Osteoblast (primary cell): Measurements from ENCODE around the gene SERF1A. TPM values are rescaled to one million over a fixed set of nuclear protein-coding genes. Genes with fewer than 3 reads are reported as not detected.
"Not testable (repeated sequence)": the region's sequence is repeated elsewhere in the genome, so short reads cannot be mapped to it uniquely, and the experiment has no call there.

Source experiments
- DNase-seq: peaks from one replicate; pipeline ENCODE4 v3.0.0; 2011; ENCODE audit warnings: low spot score, mixed read lengths; ENCODE audit not compliant: insufficient read length; ENCODE audit errors: missing footprints
- H2AFZ ChIP-seq: 2 replicates; pipeline ENCODE4 v1.6.0; 2011; ENCODE audit warnings: mild to moderate bottlenecking, low read length
- H3K27ac ChIP-seq: 2 replicates; pipeline ENCODE4 v1.5.1; 2011; ENCODE audit warnings: mild to moderate bottlenecking, low read depth, low read length, moderate library complexity
- H3K27me3 ChIP-seq: 2 replicates; pipeline ENCODE4 v1.6.0; 2012; ENCODE audit warnings: mild to moderate bottlenecking, control low read depth, inconsistent platforms, low read length, moderate library complexity; ENCODE audit not compliant: insufficient read depth
- H3K36me3 ChIP-seq: 2 replicates; pipeline ENCODE4 v1.5.1; 2011; ENCODE audit warnings: mild to moderate bottlenecking, low read length, control low read depth, moderate library complexity; ENCODE audit not compliant: insufficient read depth
- H3K4me1 ChIP-seq: 2 replicates; pipeline ENCODE4 v1.5.1; 2011; ENCODE audit warnings: mild to moderate bottlenecking, low read length, control low read depth, moderate library complexity; ENCODE audit not compliant: insufficient read depth
- H3K4me2 ChIP-seq: 2 replicates; pipeline ENCODE4 v1.6.0; 2011; ENCODE audit warnings: mild to moderate bottlenecking, low read length; ENCODE audit not compliant: insufficient read depth
- H3K4me3 ChIP-seq: fragments of 200-600 bp; sonication (generic); 3 replicates; pipeline ENCODE4 v1.5.1; 2012; ENCODE audit warnings: mild to moderate bottlenecking, low read length, inconsistent platforms; ENCODE audit not compliant: insufficient read depth
- H3K79me2 ChIP-seq: 2 replicates; pipeline ENCODE4 v1.6.0; 2012; ENCODE audit warnings: mild to moderate bottlenecking, low read length, control low read depth, inconsistent platforms; ENCODE audit not compliant: insufficient read depth
- H3K9me3 ChIP-seq: 2 replicates; pipeline ENCODE4 v1.5.1; 2011; ENCODE audit warnings: low read depth, low read length, control low read depth
- H4K20me1 ChIP-seq: 2 replicates; pipeline ENCODE4 v1.6.0; 2012; ENCODE audit warnings: mild to moderate bottlenecking, low read length, control low read depth; ENCODE audit not compliant: insufficient read depth
- total RNA-seq: library from RNA; depleted of rRNA; stranded (reverse); fragments of >200 nt; gene quantifications from 2 replicates; pipeline ENCODE4 v1.2.3, GENCODE V29; 2012

SERF1A gene
- 8.3 and 14.1 TPM in 2 replicates for total RNA-seq

DNA sequence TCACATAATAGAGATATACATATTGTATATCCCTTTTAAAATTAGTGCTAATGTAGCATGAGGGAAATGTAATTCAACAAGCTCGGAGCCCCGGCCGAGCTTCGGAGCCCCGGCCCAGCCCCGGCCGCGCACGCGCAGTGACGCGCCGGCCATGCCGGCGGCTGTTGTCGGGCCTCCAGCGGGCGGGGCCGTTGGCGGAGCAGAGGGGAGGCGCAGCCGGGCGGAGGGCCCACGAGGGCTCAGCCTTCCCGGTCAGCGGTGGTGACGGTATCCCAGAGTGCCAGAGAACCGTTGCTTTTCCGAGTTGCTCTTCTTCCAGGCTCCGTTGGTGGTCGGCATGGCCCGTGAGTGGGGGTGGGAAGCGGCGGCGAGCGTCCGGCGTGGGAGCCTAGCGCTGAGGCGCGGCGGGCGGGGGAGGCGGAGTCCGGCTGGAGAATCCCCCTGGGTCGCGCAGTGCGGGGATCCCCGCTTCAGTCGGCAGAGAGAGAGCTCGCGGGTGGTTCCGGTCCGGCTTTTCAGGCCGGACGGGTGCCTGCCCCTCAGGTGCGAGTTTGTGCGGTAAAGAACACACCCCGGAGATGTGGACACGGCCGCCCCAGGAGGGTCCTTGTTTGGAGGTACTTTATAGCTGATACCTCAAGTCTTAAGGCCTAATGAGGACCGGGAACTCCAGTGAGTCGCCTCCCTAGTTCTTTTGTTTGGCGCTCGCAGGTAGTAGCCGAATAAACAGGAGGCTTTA lies at the start of gene SERF1A:
Gene SERF1A (plus strand): TSS at position 137 of the 739 bp plus-strand sequence. CDS start 201 bp downstream, at position 338.
- not testable (repeated sequence) for H3K4me2 ChIP-seq, H3K79me2 ChIP-seq, H4K20me1 ChIP-seq, H3K27ac ChIP-seq, H3K4me3 ChIP-seq, H3K27me3 ChIP-seq, H3K4me1 ChIP-seq, H2AFZ ChIP-seq, H3K9me3 ChIP-seq, DNase-seq, H3K36me3 ChIP-seq

DNA sequence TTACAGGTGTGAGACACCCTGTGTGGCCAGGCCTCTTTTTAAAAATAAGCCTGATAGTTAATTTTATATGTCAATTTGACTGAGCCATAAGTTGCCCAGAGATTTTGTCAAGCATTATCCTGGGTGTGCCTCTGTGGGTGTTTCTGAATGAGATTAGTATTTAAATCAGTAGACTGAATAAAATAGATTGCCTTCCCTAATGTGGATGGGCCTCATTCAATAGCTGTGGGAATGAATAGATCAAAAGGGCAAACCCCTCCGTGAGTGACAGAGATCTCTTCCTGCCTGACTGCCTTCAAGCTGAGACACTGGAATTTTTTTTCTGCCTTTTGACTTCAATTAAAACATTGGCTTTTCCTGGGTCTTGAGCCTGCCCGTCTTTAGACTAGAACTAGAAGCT lies 33.7 kb upstream of the SERF1A start:
- not testable (repeated sequence) for H3K79me2 ChIP-seq, H3K4me3 ChIP-seq, H3K27ac ChIP-seq, H4K20me1 ChIP-seq, H3K36me3 ChIP-seq, DNase-seq, H3K27me3 ChIP-seq, H3K9me3 ChIP-seq, H3K4me1 ChIP-seq, H3K4me2 ChIP-seq, H2AFZ ChIP-seq

DNA sequence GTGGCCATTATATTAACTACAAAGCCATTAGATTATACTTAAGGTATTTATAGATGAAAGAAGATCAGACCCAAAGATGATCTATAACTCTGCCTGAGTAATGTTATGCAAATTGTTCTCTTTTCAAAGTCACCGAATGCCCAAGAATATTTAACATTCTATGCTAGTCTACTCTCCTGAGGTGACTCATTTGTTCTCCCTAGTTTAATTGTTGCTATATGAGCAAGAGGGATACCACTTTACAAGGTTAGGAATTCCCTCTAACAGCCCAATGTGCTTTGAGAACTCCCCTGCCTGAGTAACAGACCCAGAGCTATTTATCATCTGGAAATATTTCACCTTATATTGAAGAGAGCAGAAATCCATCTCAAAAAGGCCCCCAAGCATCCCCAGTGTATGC lies 29.8 kb upstream of the SERF1A start:
- DNase-seq, H3K27me3 ChIP-seq, H3K4me3 ChIP-seq, H3K36me3 ChIP-seq, H3K79me2 ChIP-seq, H3K4me1 ChIP-seq, H3K4me2 ChIP-seq, H3K27ac ChIP-seq, H4K20me1 ChIP-seq, H3K9me3 ChIP-seq, H2AFZ ChIP-seq: not testable (repeated sequence)

DNA sequence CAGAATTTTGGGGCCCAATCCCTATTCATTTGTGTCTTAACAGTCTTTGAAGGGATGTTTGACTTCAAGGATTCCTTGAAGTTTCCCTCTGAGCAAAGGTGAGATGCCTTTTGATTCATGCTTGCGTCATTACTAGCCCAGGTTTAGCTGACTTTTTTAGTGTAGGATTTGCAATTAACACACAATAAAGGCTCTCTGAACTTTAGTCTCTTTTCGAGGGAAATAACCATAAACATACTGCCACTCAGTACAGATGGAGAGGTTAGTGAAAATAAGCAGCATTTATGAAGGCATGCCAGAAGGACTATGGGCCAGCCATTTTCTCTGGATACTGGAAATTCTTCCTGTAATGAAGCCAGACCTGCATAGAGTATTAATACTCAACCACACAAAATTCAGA lies 4.4 kb upstream of the SERF1A start:
- not testable (repeated sequence) for DNase-seq, H3K27me3 ChIP-seq, H3K4me3 ChIP-seq, H3K36me3 ChIP-seq, H3K9me3 ChIP-seq, H3K27ac ChIP-seq, H4K20me1 ChIP-seq, H3K4me1 ChIP-seq, H3K79me2 ChIP-seq, H2AFZ ChIP-seq, H3K4me2 ChIP-seq

DNA sequence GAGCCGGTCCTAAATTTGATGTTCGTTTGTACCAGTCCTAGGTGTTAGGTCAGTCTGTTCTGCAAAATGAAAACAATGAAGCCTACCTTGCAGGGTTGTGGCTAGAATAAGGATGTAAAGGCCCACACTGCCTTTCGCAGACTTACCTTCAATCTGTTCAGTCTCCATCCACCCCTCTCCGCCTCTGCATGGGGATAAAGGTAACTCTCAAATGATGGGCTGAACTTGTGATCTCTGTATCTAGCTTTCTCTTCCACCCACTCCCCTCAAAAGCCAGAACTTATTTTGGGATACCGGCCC lies 753 bp downstream of the SERF1A start:
- not testable (repeated sequence) for H3K36me3 ChIP-seq, H4K20me1 ChIP-seq, DNase-seq, H3K4me3 ChIP-seq, H3K79me2 ChIP-seq, H2AFZ ChIP-seq, H3K27ac ChIP-seq, H3K9me3 ChIP-seq, H3K4me1 ChIP-seq, H3K4me2 ChIP-seq, H3K27me3 ChIP-seq

DNA sequence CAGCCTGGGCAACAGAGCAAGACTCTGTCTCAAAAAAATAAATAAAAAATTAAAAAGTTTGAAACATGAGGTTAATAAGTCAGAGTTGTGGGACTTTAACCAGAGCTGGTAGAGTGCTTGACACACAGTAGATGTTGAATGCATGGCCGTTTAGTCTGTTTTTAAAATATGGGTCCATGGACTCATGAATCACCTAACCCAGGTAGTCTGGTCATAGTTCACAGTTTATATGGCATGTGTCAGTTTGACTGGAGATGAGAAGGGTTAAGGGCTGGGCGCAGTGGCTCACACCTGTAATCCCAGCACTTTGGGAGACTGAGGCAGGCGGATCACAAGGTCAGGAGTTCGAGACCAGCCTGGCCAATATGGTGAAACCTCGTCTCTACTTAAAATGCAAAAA lies 6.2 kb downstream of the SERF1A start:
- H3K4me1 ChIP-seq, H3K4me2 ChIP-seq, H3K36me3 ChIP-seq, H4K20me1 ChIP-seq, H3K27ac ChIP-seq, H2AFZ ChIP-seq, DNase-seq, H3K4me3 ChIP-seq, H3K27me3 ChIP-seq, H3K9me3 ChIP-seq, H3K79me2 ChIP-seq: not testable (repeated sequence)

DNA sequence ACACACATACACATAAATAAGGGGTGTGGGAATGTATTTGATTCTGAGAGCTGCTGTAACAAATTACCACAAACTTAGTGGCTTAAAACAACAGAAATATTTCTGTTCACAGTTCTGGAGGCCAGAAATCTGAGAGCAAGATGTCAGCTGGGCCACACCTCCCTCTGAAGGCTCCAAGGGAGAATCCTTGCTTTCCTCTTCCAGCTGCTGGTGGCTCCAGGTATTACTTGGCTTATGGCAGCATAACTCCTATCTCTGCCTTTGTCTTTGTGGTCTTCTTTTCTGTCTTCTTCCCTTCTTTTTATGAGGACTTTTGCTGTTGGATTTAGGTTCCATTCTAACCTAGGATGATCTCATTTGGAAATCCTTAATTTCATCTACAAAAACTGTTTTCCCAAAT lies 16.4 kb downstream of the SERF1A start:
- H3K36me3 ChIP-seq, DNase-seq, H3K4me2 ChIP-seq, H3K79me2 ChIP-seq, H4K20me1 ChIP-seq, H3K27ac ChIP-seq, H3K9me3 ChIP-seq, H2AFZ ChIP-seq, H3K4me1 ChIP-seq, H3K4me3 ChIP-seq, H3K27me3 ChIP-seq: not testable (repeated sequence)

DNA sequence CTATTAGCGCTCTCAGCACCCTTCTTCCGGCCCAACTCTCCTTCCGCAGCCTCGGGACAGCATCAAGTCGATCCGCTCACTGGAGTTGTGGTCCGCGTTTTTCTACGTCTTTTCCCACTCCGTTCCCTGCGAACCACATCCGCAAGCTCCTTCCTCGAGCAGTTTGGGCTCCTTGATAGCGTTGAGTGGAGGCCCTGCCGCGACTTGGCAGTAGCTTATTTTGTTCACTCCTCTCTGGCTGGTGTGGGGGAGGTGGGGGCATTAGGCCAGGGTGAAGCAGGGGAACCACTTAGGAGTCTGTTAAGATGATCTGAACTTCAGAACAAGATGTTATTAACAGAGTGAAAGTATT lies 24.7 kb downstream of the SERF1A start:
- H3K4me2 ChIP-seq, H4K20me1 ChIP-seq, H3K27me3 ChIP-seq, H3K9me3 ChIP-seq, DNase-seq, H3K4me3 ChIP-seq, H3K4me1 ChIP-seq, H2AFZ ChIP-seq, H3K79me2 ChIP-seq, H3K36me3 ChIP-seq, H3K27ac ChIP-seq: not testable (repeated sequence)

DNA sequence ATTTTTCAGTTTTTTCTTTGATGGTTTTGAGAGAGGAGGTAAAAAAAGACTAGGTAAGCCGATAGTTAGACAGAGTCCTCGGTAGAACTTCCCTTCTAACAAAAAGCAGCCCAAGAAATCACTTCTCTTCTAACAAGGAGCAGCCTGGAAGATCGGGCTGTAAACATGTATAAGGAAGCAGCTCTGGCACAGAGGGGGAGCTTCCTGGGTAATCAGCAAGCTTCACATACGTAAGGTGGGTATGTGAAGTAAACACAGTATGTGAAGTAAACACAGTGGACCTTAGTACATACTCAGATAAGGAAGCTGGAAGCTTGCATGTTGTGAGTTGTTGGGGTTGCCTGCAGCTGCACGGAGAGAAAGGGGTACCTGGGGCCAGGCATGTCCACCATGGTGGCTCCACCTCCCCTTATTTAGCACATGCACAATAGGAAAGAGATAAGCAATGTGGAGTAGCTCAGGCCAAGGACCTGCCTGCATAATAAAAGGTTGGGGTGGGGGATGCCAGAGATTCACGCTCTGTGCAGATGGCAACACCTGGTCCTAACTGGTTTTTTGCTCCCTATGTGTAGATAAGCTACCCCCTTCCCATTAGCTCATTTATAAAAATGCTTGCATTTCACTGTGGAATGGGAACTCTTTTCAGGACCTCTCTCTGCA lies 31.4 kb downstream of the SERF1A start:
- H3K27ac ChIP-seq, H3K4me1 ChIP-seq, DNase-seq, H4K20me1 ChIP-seq, H3K4me2 ChIP-seq, H3K79me2 ChIP-seq, H3K27me3 ChIP-seq, H3K4me3 ChIP-seq, H3K9me3 ChIP-seq, H2AFZ ChIP-seq, H3K36me3 ChIP-seq: not testable (repeated sequence)
